Breast epithelium (tissue), 3 donors: ENCODE data around the gene TAF9B.

Experiments used
- POLR2A ChIP-seq: fragments of 450-650 bp; IDR thresholded peaks from one replicate; pipeline ENCODE4 v1.6.1; 2016; ENCODE audit warnings: antibody characterized with exemption, mild to moderate bottlenecking, moderate library complexity
- TF ChIP-seq, protein P1 (sequence below), 3 donors: fragments of 450-650 bp; IDR thresholded peaks; one replicate each; pipeline ENCODE4 v1.5.1; 2016 to 2017; ENCODE audit warnings: antibody characterized with exemption in 3 of 3, mild to moderate bottlenecking in 3 of 3, moderate library complexity in 3 of 3

DNA sequence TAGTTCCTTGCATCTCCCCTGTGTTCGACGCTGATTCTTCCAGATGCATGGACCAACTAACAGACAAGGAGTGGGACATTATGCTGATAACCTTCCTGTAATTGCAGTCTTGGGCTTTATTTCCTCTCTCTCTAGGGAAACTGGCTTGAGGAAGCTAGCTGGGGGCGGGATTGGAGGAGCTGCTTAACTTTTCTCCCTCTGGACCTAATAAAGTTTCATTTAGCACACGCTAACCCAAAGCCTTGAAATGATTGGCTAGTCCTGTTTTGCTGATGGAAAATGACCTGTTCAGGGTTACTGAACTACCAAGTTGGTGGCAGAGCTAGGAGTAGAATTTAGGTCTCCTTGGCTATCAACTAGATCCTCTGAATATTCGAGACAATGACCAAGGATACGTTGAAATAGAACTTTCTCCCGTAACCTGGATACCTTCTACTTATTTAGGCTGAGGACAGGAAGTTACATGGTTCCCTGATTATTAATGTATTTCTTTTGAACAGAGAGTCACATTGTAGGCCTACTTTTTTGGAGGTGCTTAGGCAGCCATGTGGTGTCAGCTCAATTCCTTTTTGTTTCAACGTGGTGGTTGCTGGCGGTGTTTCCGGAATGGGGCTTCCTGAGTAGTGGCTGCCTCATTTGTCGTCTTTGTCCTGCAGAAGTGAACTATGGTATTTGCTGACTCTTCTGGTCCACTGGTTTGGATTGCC is 33.4 kb downstream of the TAF9B start:
- TF ChIP-seq, protein P1, sequence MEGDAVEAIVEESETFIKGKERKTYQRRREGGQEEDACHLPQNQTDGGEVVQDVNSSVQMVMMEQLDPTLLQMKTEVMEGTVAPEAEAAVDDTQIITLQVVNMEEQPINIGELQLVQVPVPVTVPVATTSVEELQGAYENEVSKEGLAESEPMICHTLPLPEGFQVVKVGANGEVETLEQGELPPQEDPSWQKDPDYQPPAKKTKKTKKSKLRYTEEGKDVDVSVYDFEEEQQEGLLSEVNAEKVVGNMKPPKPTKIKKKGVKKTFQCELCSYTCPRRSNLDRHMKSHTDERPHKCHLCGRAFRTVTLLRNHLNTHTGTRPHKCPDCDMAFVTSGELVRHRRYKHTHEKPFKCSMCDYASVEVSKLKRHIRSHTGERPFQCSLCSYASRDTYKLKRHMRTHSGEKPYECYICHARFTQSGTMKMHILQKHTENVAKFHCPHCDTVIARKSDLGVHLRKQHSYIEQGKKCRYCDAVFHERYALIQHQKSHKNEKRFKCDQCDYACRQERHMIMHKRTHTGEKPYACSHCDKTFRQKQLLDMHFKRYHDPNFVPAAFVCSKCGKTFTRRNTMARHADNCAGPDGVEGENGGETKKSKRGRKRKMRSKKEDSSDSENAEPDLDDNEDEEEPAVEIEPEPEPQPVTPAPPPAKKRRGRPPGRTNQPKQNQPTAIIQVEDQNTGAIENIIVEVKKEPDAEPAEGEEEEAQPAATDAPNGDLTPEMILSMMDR (IDR thresholded peaks at IDR 0.05), result no peak
- no peak for TF ChIP-seq POLR2A
